NCI-H460 (cell line): Measurements from ENCODE around the gene ATG4D. TPM values are rescaled to one million over a fixed set of nuclear protein-coding genes. Genes with fewer than 3 reads are reported as not detected.
"Not testable (repeated sequence)": the region's sequence is repeated elsewhere in the genome, so short reads cannot be mapped to it uniquely, and the experiment has no call there.

ENCODE experiments used
- DNase-seq: peaks from one replicate; pipeline ENCODE4 v3.0.0-alpha.2; 2016; ENCODE audit warnings: low read depth; ENCODE audit errors: extremely low read depth
- total RNA-seq: library from RNA; depleted of rRNA; stranded (reverse); fragments of >200 nt; shearing (Covaris generic); gene quantifications from 2 replicates; pipeline ENCODE4 v1.2.3, GENCODE V29; 2014

Gene ATG4D
- total RNA-seq, 1 experiment from 2014 or later = 27.4 TPM

GRCh38 chr19:10550336-10550735 is 6.6 kb downstream of the ATG4D start:
- DNase-seq = no peak

- not testable (repeated sequence) for DNase-seq
Observed at GRCh38 chr19:10551006-10551405, 7.3 kb downstream of the ATG4D start.

- DNase-seq = no peak
Observed at GRCh38 chr19:10551698-10552301, 8.1 kb downstream of the ATG4D start.

- DNase-seq = no peak
Observed at GRCh38 chr19:10552510-10553053, 8.9 kb downstream of the ATG4D start.

DNA sequence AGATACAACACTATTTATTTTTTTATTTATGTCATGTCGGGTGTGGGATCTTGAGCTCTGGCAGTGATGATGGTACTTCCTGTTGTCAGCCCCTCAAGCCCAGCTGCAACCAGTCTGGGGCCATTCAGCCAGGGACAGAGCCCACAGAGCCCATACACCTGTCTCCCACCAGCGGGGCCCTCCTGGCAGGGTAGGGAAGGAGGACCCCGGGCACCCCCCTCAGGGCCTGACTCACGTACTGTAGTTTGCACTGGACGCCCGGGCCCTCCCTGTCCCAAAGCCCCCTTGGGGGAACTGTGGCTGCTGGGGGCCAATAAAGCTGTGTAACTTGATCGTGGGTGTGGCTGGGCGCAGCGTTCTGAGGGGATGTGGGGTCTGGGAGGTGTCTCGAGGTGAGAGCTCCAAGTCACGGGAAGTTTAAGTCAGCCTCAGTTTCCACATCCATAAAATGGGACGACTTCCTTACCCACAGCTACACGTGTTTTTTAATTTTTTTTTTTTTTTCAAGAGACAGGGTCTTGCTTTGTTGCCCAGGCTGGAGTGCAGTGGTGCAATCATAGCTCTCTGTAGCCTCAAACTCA is 9.5 kb downstream of the ATG4D start:
- DNase-seq = no peak

DNA sequence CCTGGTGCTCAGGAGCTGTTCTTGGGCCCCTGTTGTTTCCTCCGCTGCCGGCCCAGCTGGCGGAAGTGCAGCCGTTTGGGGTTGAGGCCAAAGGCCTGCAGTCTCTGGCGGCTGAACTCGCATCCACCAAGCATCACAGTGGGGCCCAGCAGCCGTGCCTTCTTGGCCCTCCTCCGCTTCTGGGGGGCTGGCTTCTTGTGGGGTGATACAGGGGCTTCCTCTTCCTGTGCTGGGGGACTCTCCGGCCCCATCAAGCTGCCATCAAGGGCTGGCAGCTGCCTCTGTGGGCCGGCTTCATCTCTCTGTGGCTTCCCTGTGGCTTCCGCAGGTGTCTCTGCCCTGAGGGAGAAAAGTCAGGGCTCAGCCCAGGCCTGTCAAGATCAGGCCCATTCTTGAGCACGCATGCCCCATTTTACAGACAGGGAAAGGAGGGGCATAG is 10.3 kb downstream of the ATG4D start:
- no peak for DNase-seq

GRCh38 chr19:10554760-10555609 is 11.3 kb downstream of the ATG4D start:
- DNase-seq = no peak

- DNase-seq = no peak
Observed at GRCh38 chr19:10555610-10555973, 11.9 kb downstream of the ATG4D start.

- no peak for DNase-seq
Observed at GRCh38 chr19:10557603-10558197, 14.0 kb downstream of the ATG4D start.

DNA sequence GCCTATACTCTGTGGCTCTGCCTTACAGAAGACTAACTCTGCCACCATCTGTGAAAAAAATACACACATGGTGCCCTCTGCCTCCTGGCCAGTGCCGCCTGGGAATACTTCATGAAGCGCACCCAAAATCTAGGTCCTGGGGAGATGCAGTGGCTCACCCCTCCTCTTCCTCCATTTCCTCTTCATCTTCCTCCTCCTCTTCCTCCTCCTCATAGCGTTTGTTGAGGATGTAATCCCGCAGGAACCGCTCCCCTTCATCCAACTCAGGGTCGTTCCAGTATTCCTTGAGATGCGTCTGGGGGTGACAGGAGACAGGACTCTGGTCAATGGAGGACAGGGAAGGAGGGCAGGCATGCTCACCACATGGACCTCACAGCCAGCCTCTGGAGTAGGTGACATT is 16.4 kb downstream of the ATG4D start:
- DNase-seq = no peak

DNA sequence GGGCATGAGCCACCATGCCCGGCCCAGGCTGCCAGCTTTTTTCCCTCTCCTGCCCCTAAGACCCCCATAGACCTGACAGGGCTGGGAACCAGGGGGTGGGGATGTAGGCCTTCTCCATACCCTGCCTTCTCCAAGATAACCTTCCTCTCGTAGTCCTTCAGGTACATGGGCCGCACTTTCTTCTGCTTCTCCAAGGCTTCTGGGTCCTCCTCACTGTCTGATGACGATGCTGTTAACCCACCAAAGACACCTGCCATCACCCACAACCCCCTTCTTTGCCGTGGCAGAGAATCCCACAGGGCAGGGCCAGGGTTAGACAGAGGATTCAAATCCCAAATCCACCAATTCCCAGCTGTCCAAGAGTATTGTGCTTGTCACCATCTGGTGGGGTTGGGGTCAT is 18.9 kb downstream of the ATG4D start:
- no peak for DNase-seq

DNA sequence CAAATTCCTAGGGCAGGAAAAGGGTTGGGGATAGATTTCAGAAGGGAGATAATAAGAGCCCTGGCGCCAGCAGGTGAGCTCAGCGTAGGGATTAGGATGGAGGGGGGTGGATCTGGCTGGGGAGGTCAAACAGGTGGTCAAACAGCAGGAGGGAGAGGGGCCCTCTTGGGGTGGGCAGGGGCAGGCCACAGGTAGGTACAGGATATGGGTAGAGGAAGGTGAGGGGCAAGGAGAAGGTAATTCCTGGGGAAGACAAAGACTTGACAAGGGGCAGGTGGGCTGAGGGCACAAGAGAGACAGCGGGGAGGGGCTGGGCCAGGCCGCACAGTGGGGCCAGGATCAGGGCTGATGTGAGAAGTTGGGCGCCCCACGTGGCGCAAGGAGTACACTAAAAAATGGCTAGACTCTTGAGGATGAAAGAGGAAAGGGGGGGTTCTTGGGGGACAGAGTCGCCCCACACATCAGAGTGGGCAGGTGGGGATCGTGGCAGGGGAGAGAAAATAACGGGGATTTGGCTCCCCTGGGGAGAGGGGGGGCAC is 21.4 kb downstream of the ATG4D start:
- no peak for DNase-seq

- peak; percentile 94 for DNase-seq
Observed at GRCh38 chr19:10565567-10566407, 22.1 kb downstream of the ATG4D start, which contains the start of gene KRI1. Gene KRI1, minus strand, starts transcription at chr19:10566010. Its CDS starts 11 bp downstream, at chr19:10565999.

- no peak for DNase-seq
Observed at GRCh38 chr19:10566408-10566657, 22.6 kb downstream of the ATG4D start.

DNA sequence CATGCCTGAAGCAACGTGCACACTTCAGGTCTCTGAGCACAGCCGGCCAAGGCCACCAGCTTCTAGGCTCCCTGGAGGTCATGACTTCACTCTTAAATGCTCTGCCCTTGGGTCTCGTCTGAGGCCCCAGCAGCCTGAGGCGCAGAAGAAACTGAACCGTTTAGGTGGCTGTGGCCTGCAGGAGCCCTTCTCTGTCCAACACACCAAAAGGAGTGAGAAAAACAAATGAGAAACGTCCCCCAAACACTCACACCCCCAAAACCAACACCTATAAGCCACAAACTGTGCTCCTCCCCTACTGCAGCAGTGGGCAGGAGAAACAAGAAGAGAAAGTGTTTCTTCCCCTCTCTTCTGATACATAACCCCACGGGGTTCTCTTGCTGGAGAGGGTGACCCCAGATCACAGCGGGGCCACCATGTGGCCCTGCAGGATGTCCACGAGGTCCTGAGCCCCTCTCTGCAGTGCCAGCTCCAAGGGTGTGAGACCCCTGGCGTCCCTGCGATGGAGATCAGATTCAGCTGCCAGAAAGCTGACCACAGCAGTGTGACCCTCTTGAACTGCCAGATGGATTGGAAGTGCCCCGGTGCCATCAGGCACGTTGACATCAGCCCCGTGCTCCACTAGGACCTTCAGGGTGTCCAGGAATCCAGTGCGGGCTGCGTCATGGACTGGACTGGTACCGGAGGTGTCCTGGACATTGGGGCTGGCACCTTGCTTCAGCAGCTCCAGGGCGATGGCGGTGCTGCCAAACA is 23.1 kb downstream of the ATG4D start:
- no peak for DNase-seq

GRCh38 chr19:10567656-10568055 is 24.0 kb downstream of the ATG4D start:
- DNase-seq = no peak

- no peak for DNase-seq
Observed at GRCh38 chr19:10568062-10568825, 24.5 kb downstream of the ATG4D start.

DNA sequence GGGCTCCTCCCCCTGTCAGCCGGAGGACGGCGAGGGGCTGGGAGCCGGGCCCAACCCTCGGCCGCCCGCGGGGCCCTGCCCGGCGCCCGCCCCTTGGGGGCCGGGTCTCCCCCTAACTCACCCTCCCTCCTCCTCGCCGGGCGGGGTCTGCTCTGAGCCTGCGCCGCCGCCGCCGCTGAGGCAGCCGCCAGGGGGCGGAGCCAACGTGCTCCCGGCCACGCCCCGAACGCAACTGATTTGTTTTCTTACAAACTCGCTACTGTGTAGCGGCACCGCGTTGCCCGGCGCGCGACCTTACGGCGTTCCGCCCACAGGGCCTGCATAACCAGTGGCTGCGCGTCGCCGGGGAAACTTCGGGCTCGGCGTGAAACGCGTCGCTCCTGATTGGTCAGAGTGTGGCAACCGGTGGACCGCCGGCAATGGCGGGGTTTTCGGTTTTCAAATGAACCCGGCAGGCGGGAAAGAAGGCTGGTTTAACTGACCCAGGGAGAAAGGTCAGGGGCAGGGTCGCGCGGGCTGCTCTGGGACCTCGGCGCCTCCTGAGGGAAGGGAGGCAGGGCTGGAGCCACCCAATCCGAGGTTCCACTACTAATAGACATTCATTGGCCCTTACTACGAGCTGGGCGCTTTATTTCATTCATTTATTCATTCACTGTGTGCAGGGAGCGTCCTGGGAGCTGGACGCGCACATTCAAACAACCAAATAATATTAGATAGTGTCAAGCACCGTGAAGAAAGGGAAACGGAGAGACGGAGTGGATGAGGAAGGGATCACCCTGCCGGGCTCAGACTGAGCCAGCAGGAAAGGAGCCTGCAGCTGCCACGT is 25.3 kb downstream of the ATG4D start, which contains the start of gene CDKN2D:
Gene CDKN2D, minus strand, starts transcription at position 154 of the 826 bp plus-strand sequence. CDS start 326 bp downstream, outside the sequence.
- DNase-seq = peak; percentile 96
